Left ventricle myocardium superior (tissue), 1 donor: ENCODE data around the gene ATIC. TPM values are rescaled to one million over a fixed set of nuclear protein-coding genes. Genes with fewer than 3 reads are reported as not detected.

ENCODE experiments used
- ATAC-seq: fragments of 200-7000 bp; cut with Tn5 transposase; one replicate; pipeline ENCODE4 v1.9.1; 2020; ENCODE audit warnings: mild to moderate bottlenecking, moderate library complexity
- DNase-seq: peaks from one replicate; pipeline ENCODE4 v3.0.0-alpha.2; 2020
- intact Hi-C: fragments of 100-400 bp; cut with micrococcal nuclease; formaldehyde crosslinking; loops from one replicate; pipeline ENCODE4 v1.11.0; 2022
- long read RNA-seq: library from polyadenylated mRNA; unstranded; transcript quantifications from one replicate; pipeline ENCODE4 v2.0.0, GENCODE V29; 2021
- total RNA-seq: library from RNA; stranded (reverse); fragmentation: NEBNext Ultra II Directional; extraction: Animal tissue kit (Norgen Biotek cat#: 25700); gene quantifications from one replicate; pipeline ENCODE4 v1.2.1, GENCODE V29; 2021
- donor health status: DM: no; HTN: yes; CAD: no; lungs with severe emphysema.

ATIC gene
- 59.5 TPM for total RNA-seq
- long read RNA-seq, transcript ATIC-207 (16 exons, 2,187 nt) = minor isoform, 6 of 89 reads
- long read RNA-seq, transcript ATIC-201 (16 exons, 2,213 nt) = major isoform, 61 of 89 reads
- long read RNA-seq, transcript ATIC-205 (15 exons, 2,275 nt) = minor isoform, 11 of 89 reads
- long read RNA-seq, partial matches to known transcripts = 9 of 89 reads
- long read RNA-seq, other reads (novel, unspliced or antisense) = 2 of 89 reads

- ATAC-seq (peak; percentile 100), DNase-seq (peak; percentile 97)
- intact Hi-C loops = no loop called here
These were observed at the start of gene ATIC for GRCh38 chr2:215311625-215312396. Gene ATIC, plus strand, starts transcription at chr2:215312059. Its CDS starts 84 bp downstream, at chr2:215312143.

DNA sequence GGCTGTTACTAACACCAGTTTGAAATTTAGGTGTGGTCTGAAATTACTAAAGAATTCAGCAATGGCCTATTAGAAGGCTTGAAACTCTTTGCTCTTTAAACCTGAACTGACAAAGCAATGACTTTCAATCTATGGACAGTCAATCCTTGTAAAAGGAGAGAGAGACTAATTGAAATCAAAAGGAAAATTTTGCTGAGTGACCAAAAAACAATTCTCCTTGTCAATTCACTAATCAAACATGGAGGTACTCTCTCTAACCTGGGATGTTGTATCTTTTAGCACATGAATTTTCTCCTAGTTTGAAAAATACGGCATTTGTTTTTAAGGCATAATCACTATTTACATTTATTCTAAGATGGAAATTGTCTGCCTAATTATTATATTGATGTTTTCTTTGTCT is 49.6 kb upstream of the ATIC start:
- DNase-seq (no peak), ATAC-seq (no peak)
- intact Hi-C loops = no loop called here

- intact Hi-C loops = no loop called here
- no peak for DNase-seq
- no peak for ATAC-seq
These were observed 49.0 kb upstream of the ATIC start for GRCh38 chr2:215262741-215263362.

GRCh38 chr2:215264374-215264773 is 47.5 kb upstream of the ATIC start:
- DNase-seq = no peak
- ATAC-seq = no peak
- intact Hi-C loops = no loop called here

DNA sequence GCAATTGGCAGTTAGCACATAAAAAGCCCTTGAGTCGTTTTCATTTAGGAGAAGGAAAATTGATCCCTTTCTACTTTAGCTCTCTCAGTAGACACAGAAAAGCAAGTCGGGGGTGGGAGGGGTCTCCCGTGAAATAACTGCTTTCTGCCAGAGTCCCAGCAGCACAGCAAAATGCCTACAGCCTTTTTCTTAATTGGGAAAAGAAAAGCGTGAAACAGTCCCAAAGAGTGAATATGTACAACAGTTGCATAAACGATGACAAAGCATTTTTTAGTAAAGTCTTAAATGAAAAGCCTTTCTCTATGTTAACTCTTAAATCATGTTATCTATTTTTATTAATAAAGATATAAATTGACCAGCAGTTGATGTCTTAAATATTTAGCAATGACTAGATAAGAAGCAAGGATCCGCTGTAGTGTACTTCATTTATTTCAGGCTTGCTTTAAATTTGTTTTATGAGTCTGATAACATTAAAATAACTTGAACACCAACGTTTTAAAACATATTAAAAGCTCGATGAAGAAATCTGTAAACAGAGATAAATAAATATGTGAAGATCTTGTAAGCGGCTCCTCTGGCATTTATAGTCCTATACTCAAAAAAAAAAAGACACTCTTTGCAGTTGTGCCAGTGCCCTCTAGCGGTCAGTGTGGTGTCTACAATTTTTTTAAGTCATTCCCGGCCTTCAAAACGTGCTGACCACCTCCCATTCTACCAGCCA is 42.3 kb upstream of the ATIC start:
- DNase-seq (peak; percentile 56), ATAC-seq (no peak)
- intact Hi-C loops = no loop called here

DNA sequence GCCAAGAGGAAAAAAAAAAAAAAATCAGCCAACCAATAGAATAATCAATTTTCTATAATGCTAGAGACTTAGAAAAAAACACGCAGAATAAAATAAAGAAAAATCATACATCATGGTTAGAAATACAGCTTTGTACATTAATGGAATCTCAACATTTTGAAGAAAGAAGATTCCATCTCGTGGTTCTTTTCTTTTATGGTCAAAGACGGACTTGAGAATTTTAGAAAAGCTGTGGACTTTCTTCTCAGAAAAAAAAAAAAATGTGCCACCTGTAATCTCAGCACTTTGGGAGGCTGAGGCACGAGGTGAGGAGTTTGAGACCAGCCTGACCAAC is 41.8 kb upstream of the ATIC start:
- intact Hi-C loops = no loop called here
- DNase-seq (no peak), ATAC-seq (no peak)

- DNase-seq = no peak
These were observed 40.4 kb upstream of the ATIC start for GRCh38 chr2:215271446-215271845.

DNA sequence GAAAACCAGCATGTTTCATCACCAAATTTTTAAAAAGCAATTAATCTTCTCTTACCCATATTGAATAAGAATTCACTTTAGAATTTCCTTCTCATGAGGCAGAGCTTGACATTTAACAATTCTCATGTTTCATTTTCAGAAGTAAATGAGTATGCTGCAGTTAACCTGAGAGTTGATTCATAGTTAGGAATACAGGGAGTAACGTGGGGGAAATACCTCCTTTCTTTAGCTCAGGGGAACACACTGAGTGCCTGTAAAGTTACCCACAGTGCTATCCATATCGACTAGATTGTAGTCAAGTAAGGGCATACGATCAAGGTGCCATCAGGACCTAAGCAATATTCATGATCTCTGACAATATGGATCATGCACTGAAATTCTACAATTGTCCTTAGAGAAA is 38.9 kb upstream of the ATIC start:
- intact Hi-C loops = no loop called here
- no peak for DNase-seq
- ATAC-seq = no peak

More at GRCh38 chr2:215271446-215271845, 40.4 kb upstream of the ATIC start:
- intact Hi-C loops = no loop called here
- ATAC-seq = no peak

- no peak for ATAC-seq
- intact Hi-C loops = no loop called here
- DNase-seq = no peak
These were observed 37.0 kb upstream of the ATIC start for GRCh38 chr2:215274829-215275228.

- ATAC-seq = no peak
- intact Hi-C loops = no loop called here
- DNase-seq = no peak
These were observed 36.0 kb upstream of the ATIC start for GRCh38 chr2:215275824-215276223.

DNA sequence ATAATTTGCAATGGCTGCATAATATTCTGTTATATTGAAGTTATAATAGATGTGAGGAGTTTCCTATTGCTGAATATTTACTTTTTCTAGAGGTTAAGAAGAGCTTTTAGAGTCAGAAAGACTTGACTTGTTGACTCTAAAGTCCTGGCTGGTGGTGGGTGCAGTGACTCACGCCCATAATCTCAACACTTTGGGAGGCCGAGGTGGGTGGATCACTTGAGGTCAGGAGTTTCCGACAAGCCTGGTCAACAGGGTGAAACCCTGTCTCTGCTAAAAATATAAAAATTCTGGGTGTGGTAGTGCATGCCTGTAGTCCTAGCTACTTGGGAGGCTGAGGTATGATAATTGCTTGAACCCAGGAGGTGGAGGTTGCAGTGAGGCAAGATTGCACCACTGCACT is 33.9 kb upstream of the ATIC start:
- DNase-seq (no peak), ATAC-seq (no peak)
- intact Hi-C loops = no loop called here

DNA sequence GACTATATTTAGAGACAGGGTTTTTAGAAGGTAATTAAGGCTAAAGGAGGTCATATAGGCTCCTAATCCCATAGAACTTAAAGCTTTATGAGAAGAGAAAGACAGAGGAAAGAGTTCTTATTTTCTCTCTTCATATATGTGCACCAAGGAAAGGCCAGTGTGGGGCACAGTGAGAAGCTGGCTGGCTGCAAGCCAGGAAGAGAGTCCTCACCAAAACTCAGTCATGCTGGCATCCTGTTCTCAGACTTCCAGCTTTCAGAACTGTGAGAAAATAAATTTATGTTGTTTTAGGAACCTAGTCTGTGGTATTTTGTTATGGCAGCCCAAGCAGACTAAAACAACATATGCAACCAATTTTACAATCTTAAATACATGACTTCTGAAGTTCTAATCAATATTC is 31.5 kb upstream of the ATIC start:
- intact Hi-C loops = no loop called here
- ATAC-seq (no peak), DNase-seq (no peak)

GRCh38 chr2:215283221-215283620 is 28.6 kb upstream of the ATIC start:
- ATAC-seq (no peak), DNase-seq (no peak)
- intact Hi-C loops = no loop called here

GRCh38 chr2:215286309-215286708 is 25.6 kb upstream of the ATIC start:
- no peak for DNase-seq
- intact Hi-C loops = no loop called here
- ATAC-seq = no peak

- ATAC-seq = no peak
- intact Hi-C loops = no loop called here
- DNase-seq = no peak
These were observed 23.6 kb upstream of the ATIC start for GRCh38 chr2:215288112-215288815.

DNA sequence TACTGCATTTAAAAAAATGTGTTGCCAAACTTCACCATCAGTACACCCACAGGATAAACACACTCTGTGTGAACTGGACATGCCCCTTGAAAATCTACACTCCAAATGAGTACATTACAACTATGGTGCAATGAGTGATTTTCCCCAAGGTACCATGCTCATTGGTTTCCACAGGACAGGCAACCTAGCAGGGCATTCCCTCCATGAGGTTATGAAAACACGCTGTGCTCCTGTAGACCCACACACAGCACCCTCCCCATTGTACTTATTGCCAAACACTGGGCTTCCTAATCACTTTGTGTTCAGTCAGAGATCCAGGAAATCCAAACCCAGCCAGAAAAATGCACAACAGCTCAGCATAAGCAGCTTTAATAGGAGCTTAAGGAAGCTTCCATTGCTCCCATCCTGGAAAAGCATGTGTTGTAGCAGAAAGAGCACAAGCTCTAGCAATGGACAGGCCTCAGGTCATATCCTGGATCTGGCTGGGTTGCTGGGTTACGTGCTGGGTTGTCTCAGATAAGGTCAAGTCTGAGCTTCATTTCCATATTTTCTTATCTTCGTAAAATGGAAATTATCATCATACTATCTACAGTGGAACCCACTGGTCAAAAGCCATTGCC is 20.8 kb upstream of the ATIC start:
- no peak for DNase-seq
- no peak for ATAC-seq
- intact Hi-C loops = no loop called here

GRCh38 chr2:215293879-215294278 is 18.0 kb upstream of the ATIC start:
- no peak for DNase-seq
- intact Hi-C loops = no loop called here
- ATAC-seq = no peak

DNA sequence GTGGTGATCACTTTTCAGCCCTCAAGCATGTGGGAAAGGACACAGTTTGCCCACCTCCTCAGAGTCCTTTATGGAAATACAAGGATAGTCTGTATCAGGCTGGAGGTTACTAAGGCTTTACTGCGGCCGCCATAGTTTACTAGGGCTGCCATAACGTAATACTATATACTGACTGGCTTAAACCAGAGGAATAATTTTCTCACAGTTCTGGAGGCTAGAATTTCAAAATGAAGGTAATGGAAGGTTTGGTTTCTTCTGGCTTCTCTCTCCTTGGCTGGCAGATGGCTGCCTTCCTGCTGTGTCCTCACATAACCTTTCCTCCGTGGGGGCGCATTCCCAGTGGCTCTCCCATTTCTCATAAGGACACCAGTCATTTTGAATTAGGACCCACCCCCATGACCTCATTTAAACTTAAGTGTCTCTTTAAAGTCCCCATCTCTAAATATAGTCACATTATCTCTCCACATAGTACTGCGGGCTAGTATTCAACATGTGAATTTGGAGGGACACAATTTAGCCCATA is 12.5 kb upstream of the ATIC start:
- ATAC-seq = peak; percentile 94
- intact Hi-C loops = no loop called here
- DNase-seq = no peak

DNA sequence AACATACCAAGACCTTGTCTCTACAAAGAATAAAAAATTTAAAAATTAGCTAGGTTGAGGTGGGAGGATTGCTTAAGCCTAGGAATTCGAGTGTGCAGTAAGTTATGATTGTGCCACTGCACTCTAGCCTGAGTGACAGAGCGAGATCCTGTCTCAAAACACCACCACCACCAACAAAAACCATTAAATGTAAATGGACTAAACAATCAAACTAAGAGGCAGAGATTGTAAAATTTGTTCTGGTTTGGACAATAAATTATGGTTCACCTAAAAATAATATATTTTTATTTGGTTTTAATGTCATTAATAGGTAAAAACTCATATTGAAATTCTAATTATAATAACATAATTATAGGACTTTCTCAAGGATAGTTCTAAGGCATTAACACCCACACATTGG is 9.9 kb upstream of the ATIC start:
- ATAC-seq = no peak
- intact Hi-C loops = no loop called here
- DNase-seq = no peak
